PFSK-1 (cell line): ENCODE measurements around the gene PSMC4.

ENCODE experiments used
- FOXP2 ChIP-seq: optimal IDR thresholded peaks from 2 replicates; pipeline ENCODE3; 2011; ENCODE audit warnings: borderline replicate concordance, control low read depth, inconsistent platforms; ENCODE audit not compliant: insufficient read depth; ENCODE audit errors: extremely low read length, extremely low read depth
- POLR2AphosphoS5 ChIP-seq: IDR thresholded peaks from 2 replicates; pipeline ENCODE4 v1.6.1; 2012; ENCODE audit warnings: low read depth, mild to moderate bottlenecking, control low read depth, low read length, moderate library complexity
- SIN3A ChIP-seq: IDR thresholded peaks from 2 replicates; pipeline ENCODE4 v1.6.1; 2012; ENCODE audit warnings: mild to moderate bottlenecking, low read length, moderate library complexity, borderline replicate concordance; ENCODE audit not compliant: insufficient read depth
- TAF1 ChIP-seq: IDR thresholded peaks from 2 replicates; pipeline ENCODE4 v1.6.1; 2012; ENCODE audit warnings: low read length, control low read depth, borderline replicate concordance; ENCODE audit not compliant: insufficient read depth
- TF ChIP-seq, protein P1 (sequence below), 2 experiments: IDR thresholded peaks; 2 replicates each; pipeline versions ENCODE4 v1.6.1 to v1.8.0; 2011 to 2012; ENCODE audit warnings: low read depth in 2 of 2, low read length in 2 of 2, control low read depth in 1 of 2, inconsistent platforms in 1 of 2, mild to moderate bottlenecking in 1 of 2, moderate library complexity in 1 of 2; ENCODE audit not compliant: insufficient read depth in 1 of 2

Gene PSMC4

GRCh38 chr19:39949026-39949747, 21.8 kb upstream of the PSMC4 start:
- TF ChIP-seq SIN3A (no peak), POLR2AphosphoS5 (no peak), FOXP2 (no peak), TAF1 (no peak)
- TF ChIP-seq, protein P1, sequence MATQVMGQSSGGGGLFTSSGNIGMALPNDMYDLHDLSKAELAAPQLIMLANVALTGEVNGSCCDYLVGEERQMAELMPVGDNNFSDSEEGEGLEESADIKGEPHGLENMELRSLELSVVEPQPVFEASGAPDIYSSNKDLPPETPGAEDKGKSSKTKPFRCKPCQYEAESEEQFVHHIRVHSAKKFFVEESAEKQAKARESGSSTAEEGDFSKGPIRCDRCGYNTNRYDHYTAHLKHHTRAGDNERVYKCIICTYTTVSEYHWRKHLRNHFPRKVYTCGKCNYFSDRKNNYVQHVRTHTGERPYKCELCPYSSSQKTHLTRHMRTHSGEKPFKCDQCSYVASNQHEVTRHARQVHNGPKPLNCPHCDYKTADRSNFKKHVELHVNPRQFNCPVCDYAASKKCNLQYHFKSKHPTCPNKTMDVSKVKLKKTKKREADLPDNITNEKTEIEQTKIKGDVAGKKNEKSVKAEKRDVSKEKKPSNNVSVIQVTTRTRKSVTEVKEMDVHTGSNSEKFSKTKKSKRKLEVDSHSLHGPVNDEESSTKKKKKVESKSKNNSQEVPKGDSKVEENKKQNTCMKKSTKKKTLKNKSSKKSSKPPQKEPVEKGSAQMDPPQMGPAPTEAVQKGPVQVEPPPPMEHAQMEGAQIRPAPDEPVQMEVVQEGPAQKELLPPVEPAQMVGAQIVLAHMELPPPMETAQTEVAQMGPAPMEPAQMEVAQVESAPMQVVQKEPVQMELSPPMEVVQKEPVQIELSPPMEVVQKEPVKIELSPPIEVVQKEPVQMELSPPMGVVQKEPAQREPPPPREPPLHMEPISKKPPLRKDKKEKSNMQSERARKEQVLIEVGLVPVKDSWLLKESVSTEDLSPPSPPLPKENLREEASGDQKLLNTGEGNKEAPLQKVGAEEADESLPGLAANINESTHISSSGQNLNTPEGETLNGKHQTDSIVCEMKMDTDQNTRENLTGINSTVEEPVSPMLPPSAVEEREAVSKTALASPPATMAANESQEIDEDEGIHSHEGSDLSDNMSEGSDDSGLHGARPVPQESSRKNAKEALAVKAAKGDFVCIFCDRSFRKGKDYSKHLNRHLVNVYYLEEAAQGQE (IDR thresholded peaks at IDR 0.05; ENCODE audit: insufficient read depth in 1 of 2, low read depth in 2 of 2, low read length in 2 of 2): no peak

DNA sequence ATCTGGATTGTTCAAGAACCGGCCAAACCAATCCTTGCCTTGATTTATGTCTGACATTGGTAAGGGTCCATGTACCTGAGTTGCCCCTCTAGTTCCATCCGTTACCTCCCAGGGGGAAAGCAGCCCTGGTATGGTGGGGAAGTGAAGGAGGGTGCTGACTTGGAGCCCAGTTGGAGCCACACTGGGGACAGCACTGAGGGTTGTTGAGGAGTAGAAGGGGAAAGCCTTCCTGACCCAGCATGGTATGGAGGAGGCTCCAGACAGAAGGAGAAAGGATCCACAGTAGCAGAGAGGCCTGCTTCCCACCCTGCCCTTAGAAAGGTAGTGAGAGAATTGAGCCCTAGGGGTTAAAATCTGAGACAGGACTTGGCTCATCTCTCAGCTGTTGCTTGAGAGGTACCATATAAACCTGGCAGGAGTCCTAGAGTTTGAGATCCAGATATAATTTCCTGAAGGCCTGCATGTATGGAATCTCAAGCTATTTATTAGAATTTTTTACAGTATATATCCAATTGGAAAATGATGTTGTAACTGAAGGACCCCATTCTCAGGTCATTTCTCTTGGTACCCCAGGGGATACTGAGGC, 19.8 kb upstream of the PSMC4 start:
- no peak for TF ChIP-seq FOXP2
- no peak for TF ChIP-seq POLR2AphosphoS5
- TF ChIP-seq, protein P1 (IDR thresholded peaks at IDR 0.05; ENCODE audit: insufficient read depth in 1 of 2, low read depth in 2 of 2, low read length in 2 of 2): no peak
- TF ChIP-seq SIN3A: no peak
- TF ChIP-seq TAF1: no peak

GRCh38 chr19:39951686-39952085, 19.3 kb upstream of the PSMC4 start:
- TF ChIP-seq SIN3A: no peak
- TF ChIP-seq, protein P1 (IDR thresholded peaks at IDR 0.05; ENCODE audit: insufficient read depth in 1 of 2, low read depth in 2 of 2, low read length in 2 of 2): no peak
- no peak for TF ChIP-seq POLR2AphosphoS5
- no peak for TF ChIP-seq TAF1
- TF ChIP-seq FOXP2: no peak

DNA sequence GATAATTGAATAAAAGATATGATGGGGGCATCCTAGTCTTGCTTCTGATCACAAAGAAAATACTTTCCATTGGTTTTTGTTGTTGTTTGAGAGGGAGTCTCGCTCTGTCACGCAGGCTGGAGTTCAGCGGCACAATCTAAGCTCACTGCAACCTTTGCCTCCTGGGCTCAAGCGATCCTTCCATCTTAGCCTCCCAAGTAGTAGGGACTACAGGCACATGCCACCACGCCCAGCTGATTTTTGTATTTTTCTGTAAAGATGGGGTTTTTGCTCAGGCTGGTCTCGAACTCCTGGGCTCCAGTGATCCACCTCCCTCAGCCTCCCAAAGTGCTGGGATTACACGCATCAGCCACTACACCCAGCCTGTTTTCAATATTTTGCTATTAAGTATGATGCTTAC, 17.1 kb upstream of the PSMC4 start:
- TF ChIP-seq SIN3A (no peak), FOXP2 (no peak), TAF1 (no peak), POLR2AphosphoS5 (no peak)
- TF ChIP-seq, protein P1 (IDR thresholded peaks at IDR 0.05; ENCODE audit: insufficient read depth in 1 of 2, low read depth in 2 of 2, low read length in 2 of 2): no peak
